Activated CD8-positive, alpha-beta memory T cell treated with anti-CD3 and anti-CD28 coated beads, Interleukin-2, amount 50 U/mL, for 1 hour (primary cell): ENCODE data around the gene ABLIM3.

Source experiments
- DNase-seq: peaks from one replicate; pipeline ENCODE4 v3.0.0-alpha.2; 2020; ENCODE audit errors: extremely low read depth

ABLIM3 gene

DNA sequence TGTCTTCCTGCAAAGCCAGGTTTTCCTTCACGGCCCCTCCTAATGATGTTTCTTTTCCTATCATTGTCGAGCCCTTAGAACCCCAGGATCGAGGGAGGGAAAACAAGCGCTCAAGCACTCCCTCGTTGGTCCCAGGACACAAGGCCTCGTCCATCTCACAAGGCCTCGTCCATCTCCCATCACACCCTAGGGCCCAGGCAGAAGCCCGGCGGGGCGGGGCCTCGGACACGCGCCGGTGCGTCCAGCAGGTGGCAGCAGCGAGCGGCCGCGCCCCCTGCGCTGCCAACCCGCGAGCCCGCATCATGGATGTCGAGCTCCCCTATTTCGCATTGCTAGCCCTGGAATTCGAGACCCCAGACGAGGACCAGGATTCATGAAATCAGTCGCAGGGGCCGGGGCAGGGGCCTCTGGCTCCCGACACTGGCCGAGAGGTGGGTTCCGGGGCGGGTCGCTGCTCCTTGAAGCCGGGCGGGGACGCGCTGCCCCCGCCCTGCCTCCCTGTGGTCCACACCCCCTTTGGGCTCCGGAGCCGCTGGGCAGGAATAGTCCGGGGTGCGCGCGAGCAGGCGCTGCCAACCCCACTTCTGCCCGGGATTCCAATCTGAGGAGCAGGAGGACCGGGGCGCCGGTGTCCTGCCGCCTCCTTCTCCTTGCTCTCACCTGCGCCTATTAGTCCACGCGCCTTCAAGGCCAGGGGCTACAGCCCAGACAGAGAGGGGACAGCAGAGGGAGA lies at the start of gene ABLIM3:
TSS of gene ABLIM3 (plus strand) at position 270 of the 733 bp plus-strand sequence. CDS start 603 bp downstream, outside the sequence.
- DNase-seq, result peak; percentile 21

GRCh38 chr5:149093625-149094024 lies 47.7 kb upstream of the ABLIM3 start:
- no peak for DNase-seq

- DNase-seq, result no peak
These were observed 46.3 kb upstream of the ABLIM3 start for GRCh38 chr5:149094996-149095395.

GRCh38 chr5:149099920-149100319 lies 41.4 kb upstream of the ABLIM3 start:
- no peak for DNase-seq

GRCh38 chr5:149100331-149100730 lies 41.0 kb upstream of the ABLIM3 start:
- DNase-seq, result no peak

DNA sequence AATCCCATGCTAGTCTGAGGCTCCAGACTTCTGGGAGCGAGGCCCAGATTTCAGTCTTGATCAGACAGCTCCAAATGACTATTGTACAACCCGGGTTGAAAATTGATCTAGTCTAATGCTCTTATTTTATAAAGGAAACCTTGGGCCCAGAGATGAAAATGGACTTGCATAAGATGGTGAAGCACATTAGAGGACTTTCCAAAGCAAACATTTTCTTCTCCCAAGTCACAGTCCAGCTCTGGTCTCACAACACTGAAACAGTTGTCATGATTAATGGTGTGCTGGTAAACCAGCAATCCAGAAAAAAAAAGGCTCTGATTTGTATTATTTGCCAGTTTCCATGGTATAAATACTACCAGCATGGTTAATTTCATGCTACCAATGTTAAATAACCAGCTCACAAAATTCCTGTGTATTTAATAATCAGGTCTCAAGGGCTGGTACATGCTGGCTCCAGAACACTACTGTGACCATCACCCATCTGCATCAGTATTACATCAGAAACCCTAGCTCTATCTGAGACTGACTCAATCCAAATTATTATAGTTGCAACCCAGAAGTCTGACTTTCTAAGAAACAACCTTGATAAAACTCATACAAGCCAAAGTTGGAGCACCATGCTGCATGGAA lies 32.5 kb upstream of the ABLIM3 start:
- DNase-seq, result no peak

GRCh38 chr5:149110406-149110805 lies 30.9 kb upstream of the ABLIM3 start:
- DNase-seq, result no peak

DNA sequence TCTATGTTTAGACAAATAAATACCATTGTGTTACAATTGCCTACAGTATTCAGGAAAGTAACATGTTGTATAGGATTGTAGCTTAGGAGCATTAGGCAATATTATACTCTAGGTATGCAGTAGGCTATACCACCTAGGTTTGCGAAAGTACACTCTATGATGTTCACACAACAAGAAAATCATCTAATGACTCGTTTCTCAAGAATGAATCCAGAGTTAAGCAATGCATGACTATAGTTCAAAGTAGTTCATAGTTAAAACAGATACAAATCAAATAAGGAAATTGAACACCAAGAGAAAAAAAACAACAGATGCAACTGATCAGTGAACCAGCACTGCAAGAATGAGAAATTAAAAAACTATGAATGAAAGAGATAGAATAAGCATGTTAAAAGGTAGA lies 27.6 kb upstream of the ABLIM3 start:
- DNase-seq, result no peak

- DNase-seq, result peak; percentile 19
These were observed 26.6 kb upstream of the ABLIM3 start for GRCh38 chr5:149114403-149115312.

- no peak for DNase-seq
These were observed 23.3 kb upstream of the ABLIM3 start for GRCh38 chr5:149117970-149118369.

DNA sequence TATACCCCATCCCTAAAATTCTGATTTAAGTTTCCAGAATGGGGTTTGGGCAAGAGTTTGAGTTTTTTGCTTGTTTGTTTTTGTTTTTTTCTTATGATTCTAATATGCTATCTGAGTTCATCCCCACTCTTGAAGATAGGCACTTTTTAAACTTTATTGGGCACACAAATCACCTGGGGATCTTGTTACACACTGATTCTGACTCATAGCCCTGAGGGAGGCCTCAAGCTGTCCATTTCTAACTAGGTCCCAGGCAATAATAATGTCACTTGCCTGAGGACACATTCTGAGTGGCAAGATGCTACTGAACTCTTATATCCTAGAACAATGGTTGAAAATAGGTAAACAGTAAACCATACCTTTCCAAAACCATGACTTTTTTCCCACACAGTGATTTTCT lies 22.8 kb upstream of the ABLIM3 start:
- no peak for DNase-seq

- no peak for DNase-seq
These were observed 20.1 kb upstream of the ABLIM3 start for GRCh38 chr5:149121145-149121544.

DNA sequence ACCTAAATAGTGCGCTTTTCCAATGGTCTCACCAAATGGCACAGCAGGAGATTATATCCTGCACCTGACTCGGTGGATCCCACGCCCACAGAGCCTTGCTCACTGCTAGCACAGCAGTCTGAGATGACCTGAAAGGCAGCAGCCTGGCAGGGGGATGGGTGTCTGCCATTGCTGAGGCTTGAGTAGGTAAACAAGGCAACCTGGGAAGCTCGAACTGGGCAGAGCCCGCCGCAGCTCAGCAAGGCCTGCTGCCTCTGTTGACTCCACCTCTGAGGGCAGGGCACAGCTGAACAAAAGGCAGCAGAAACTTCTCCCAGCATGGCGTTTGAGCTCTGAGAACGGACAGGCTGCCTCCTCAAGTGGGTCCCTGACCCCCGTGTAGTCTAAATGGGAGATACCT lies 18.1 kb upstream of the ABLIM3 start:
- DNase-seq, result no peak

DNA sequence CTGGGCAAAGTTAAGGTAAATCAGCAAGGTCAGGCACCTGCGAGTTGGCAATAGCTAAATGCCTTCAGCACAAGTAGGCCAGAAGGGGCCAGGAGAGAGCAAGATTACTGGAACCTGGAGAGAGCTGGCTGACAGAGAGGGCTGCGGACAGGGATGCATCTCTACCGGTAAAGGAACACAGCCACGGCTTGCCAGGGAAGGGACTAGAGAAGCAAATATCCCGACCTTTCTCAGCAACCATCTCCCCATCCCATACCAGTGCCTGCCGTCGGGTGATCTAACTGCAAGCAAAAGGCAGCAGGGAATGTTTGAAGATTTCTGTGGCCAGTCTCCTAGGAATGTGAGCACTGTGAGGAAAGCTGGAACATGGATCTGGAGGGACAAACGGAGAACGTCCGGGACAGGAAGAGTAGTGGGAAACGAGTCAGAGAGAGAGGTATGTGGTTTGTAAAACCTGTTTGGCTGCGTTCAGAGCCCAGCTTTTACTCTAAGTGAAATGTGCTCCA lies 15.9 kb upstream of the ABLIM3 start:
- no peak for DNase-seq

DNA sequence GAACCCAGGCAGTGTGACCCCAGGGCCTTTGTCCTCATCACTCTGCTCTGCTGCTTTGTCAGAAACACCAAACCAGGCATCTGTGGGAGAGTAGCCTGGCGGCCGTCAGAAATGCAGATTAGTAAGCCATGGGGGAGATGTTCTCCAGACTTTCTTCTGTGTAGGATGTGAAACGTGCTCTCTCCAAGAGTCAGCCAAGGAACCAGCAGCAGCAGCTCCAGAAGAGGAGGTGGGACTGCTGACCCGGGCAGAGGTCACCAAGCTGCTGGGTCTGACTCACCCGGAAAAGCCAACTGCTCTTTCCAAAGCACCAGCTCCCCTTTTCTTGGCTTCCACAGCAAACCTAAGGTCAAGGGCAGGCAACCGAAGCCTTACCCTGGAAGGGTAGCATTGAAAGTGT lies 14.4 kb upstream of the ABLIM3 start:
- no peak for DNase-seq

DNA sequence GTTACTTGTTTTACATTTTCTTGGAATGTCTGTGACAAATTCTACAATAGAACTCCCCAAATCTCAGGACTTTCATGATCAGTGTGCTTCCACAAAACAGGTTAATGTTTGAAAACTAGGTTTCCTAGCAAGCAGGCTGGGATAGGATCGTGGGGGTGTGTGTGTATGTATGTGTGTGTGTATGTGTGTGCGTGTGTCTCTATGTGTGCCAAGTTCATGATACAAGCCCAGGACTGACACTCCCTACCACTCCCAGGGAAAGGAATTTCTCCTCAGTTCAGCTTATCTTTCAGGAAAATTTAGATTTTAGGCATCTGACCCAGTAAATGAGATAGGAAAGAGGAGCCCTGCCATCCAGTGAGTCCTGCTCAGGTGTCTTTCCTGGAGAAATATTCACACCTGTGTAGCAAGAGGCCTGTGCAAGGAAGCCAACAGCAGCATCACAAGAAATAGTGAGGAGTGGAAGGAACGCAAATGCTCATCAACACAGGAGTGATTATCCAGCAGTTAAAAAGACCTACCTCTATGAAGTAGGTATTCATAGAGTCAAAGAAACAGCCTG lies 13.8 kb upstream of the ABLIM3 start:
- DNase-seq, result no peak

- DNase-seq, result no peak
These were observed 13.0 kb upstream of the ABLIM3 start for GRCh38 chr5:149128023-149128875.

GRCh38 chr5:149129181-149129580 lies 12.1 kb upstream of the ABLIM3 start:
- DNase-seq, result no peak

DNA sequence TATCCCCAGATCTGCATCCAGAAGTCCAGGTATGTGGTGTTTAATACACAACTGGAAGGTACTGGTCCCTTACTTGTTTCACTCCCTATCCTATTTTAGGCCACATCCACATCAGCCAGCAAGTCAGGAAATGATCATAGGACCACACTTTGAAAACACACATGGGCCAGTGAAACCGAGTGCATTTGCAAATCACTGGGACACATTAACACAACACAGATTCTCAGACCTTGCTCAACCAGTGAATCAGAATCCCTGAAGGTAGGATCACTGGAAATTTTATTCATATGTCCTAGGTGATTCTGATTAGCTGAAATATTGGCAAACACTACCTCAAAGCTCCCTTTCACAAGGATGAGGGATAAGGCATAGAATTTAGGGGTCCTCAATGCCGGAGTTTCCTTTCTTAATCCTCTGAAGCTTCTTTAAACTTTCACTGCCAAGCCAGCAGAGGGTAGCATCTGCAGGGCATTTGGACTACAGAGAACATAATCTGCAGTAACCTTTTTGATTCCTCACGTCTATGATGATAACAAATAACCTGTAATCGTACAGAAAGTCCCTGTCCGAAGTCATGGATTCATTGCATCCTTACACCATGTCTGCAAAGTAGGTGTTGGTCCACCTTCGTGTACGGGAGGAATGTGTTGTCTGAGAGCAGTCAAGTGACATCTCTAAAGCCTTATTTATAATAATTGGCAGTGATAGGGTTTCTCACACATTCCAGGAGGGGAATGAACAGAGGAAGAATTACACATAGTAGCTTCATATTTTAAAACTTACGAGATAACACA lies 11.0 kb upstream of the ABLIM3 start:
- no peak for DNase-seq

- no peak for DNase-seq
These were observed 8.8 kb upstream of the ABLIM3 start for GRCh38 chr5:149132474-149132873.
